ENCODE data around the gene LAPTM5. TPM values are rescaled to one million over a fixed set of nuclear protein-coding genes. Genes with fewer than 3 reads are reported as not detected.

Gene LAPTM5
- total RNA-seq, 1 experiment from 2014 or later = not detected

- no peak for DNase-seq
These were observed 57.8 kb downstream of the LAPTM5 start for GRCh38 chr1:30699762-30700161.

GRCh38 chr1:30698401-30698981, 59.1 kb downstream of the LAPTM5 start:
- Mint-ChIP-seq H3K4me3 (ENCODE audit: low read depth, unreplicated experiment) (no peak overlapping the region), H3K9me3 (ENCODE audit: low read depth, unreplicated experiment) (no peaks in the 10 kb centered on the region), H3K27me3 (ENCODE audit: unreplicated experiment) (peaks cover 36% of the 10 kb centered on the region), H3K4me1 (ENCODE audit: low read depth, unreplicated experiment) (no peaks in the 10 kb centered on the region), H3K27ac (ENCODE audit: unreplicated experiment) (no peak overlapping the region), H3K36me3 (ENCODE audit: insufficient read depth, unreplicated experiment) (no peaks in the 10 kb centered on the region)
- no peak for TF ChIP-seq CTCF (IDR thresholded peaks at IDR 0.05; ENCODE audit: unreplicated experiment)
- intact Hi-C loops (cut with micrococcal nuclease; ENCODE audit: unreplicated experiment) = no loop called here
- CTCF ChIA-PET = no interaction called here
- DNase-seq = no peak
- BruUV-seq (replicated peaks) = no TSS peak

More at GRCh38 chr1:30699762-30700161, 57.8 kb downstream of the LAPTM5 start:
- no peak overlapping the region for H3K27ac Mint-ChIP-seq (ENCODE audit: unreplicated experiment)
- intact Hi-C loops (cut with micrococcal nuclease; ENCODE audit: unreplicated experiment) = loop anchor here (10.0 kb wide), 2 partner anchors 595 to 1195 kb away; no protein-coding TSS in a partner anchor
- H3K4me3 Mint-ChIP-seq (ENCODE audit: low read depth, unreplicated experiment) = no peak overlapping the region
- CTCF ChIA-PET = no interaction called here
- no TSS peak for BruUV-seq (replicated peaks)
- no peaks in the 10 kb centered on the region for H3K36me3 Mint-ChIP-seq (ENCODE audit: insufficient read depth, unreplicated experiment)
- peaks cover 23% of the 10 kb centered on the region for H3K27me3 Mint-ChIP-seq (ENCODE audit: unreplicated experiment)
- no peaks in the 10 kb centered on the region for H3K9me3 Mint-ChIP-seq (ENCODE audit: low read depth, unreplicated experiment)
- no peak for TF ChIP-seq CTCF (IDR thresholded peaks at IDR 0.05; ENCODE audit: unreplicated experiment)
- H3K4me1 Mint-ChIP-seq (ENCODE audit: low read depth, unreplicated experiment) = no peaks in the 10 kb centered on the region

- Mint-ChIP-seq H3K9me3 (ENCODE audit: low read depth, unreplicated experiment) (no peaks in the 10 kb centered on the region), H3K27me3 (ENCODE audit: unreplicated experiment) (peaks cover 43% of the 10 kb centered on the region), H3K4me1 (ENCODE audit: low read depth, unreplicated experiment) (no peaks in the 10 kb centered on the region), H3K27ac (ENCODE audit: unreplicated experiment) (no peak overlapping the region), H3K36me3 (ENCODE audit: insufficient read depth, unreplicated experiment) (no peaks in the 10 kb centered on the region), H3K4me3 (ENCODE audit: low read depth, unreplicated experiment) (no peak overlapping the region)
- CTCF ChIA-PET = no interaction called here
- DNase-seq = no peak
- no TSS peak for BruUV-seq (replicated peaks)
- intact Hi-C loops (cut with micrococcal nuclease; ENCODE audit: unreplicated experiment) = no loop called here
- TF ChIP-seq CTCF (IDR thresholded peaks at IDR 0.05; ENCODE audit: unreplicated experiment) = no peak
These were observed 59.8 kb downstream of the LAPTM5 start for GRCh38 chr1:30697571-30698376.

GRCh38 chr1:30696831-30697230, 60.7 kb downstream of the LAPTM5 start:
- no TSS peak for BruUV-seq (replicated peaks)
- peaks cover 52% of the 10 kb centered on the region for H3K27me3 Mint-ChIP-seq (ENCODE audit: unreplicated experiment)
- H3K9me3 Mint-ChIP-seq (ENCODE audit: low read depth, unreplicated experiment) = no peaks in the 10 kb centered on the region
- no peak for DNase-seq
- H3K4me1 Mint-ChIP-seq (ENCODE audit: low read depth, unreplicated experiment) = no peaks in the 10 kb centered on the region
- H3K36me3 Mint-ChIP-seq (ENCODE audit: insufficient read depth, unreplicated experiment) = no peaks in the 10 kb centered on the region
- H3K27ac Mint-ChIP-seq (ENCODE audit: unreplicated experiment) = no peak overlapping the region
- CTCF ChIA-PET = no interaction called here
- TF ChIP-seq CTCF (IDR thresholded peaks at IDR 0.05; ENCODE audit: unreplicated experiment) = no peak
- H3K4me3 Mint-ChIP-seq (ENCODE audit: low read depth, unreplicated experiment) = no peak overlapping the region
- intact Hi-C loops (cut with micrococcal nuclease; ENCODE audit: unreplicated experiment) = no loop called here
